GM12892 (cell line): ENCODE data around the gene NMNAT2. TPM values are rescaled to one million over a fixed set of nuclear protein-coding genes. Genes with fewer than 3 reads are reported as not detected.

Source experiments
- DNase-seq: peaks from one replicate; pipeline ENCODE4 v3.0.0; 2011; ENCODE audit not compliant: insufficient read length
- FAIRE-seq: peaks from 2 replicates; lab custom pipeline; 2011; peaks lifted over from hg19 to GRCh38; lab: Jason Lieb, UNC
- POLR2A ChIP-seq: IDR thresholded peaks from 2 replicates; pipeline ENCODE4 v1.6.1; 2011; ENCODE audit warnings: low read depth, low read length, control low read depth
- POLR2AphosphoS5 ChIP-seq: IDR thresholded peaks from 2 replicates; pipeline ENCODE4 v1.6.1; 2011; ENCODE audit warnings: low read depth, low read length, control low read depth
- TAF1 ChIP-seq: IDR thresholded peaks from 2 replicates; pipeline ENCODE4 v1.6.1; 2011; ENCODE audit warnings: low read depth, mild to moderate bottlenecking, control low read depth, low read length, borderline replicate concordance
- polyA plus RNA-seq: library from polyadenylated mRNA; unstranded; fragments of >200 nt; gene quantifications from one replicate; pipeline ENCODE4 v1.2.1, GENCODE V29; 2012; ENCODE audit warnings: missing spikeins, inconsistent platforms; ENCODE audit not compliant: missing spikeins

Gene NMNAT2
- 0.61 TPM for polyA plus RNA-seq

DNA sequence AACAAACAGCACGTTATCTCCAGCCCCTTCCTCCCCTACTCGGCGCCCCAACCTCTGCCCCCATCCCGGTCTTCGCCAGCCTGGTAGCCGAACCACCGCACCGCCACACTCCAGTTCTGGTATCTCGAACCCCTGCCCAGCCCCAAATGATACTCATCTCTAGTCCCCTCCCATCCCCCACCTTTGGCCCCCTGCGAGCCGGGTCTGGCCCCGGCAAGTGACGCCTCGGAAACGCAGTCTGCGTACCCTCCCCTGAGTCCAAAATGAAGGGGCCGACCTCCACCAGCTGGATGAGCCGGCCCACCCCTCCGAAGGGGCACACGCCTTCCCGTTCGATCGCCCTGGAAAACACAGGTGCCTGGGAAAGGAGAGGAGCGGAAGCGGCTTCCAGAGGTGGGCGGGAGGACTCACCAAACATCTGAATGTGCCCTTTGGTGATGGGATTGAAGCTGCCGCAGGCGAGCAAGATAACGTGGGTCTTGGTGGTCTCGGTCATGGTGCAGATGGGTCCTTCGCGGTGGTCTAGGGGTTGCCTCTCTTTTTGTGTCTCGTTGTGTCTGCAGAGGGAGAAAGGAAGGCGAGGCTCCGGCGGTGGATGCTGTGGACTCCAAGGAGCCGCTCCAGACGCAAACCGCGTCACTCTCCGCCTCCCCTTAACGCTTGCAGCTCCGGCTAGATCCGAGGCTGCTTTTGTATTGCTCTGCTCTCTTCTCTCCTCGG is at the start of gene NMNAT2:
Gene NMNAT2 (minus strand): TSS at position 609 of the 720 bp plus-strand sequence. CDS start 113 bp downstream, at position 496.
- no peak for DNase-seq
- TF ChIP-seq TAF1 (no peak), POLR2AphosphoS5 (no peak), POLR2A (no peak)
- FAIRE-seq: no peak

DNA sequence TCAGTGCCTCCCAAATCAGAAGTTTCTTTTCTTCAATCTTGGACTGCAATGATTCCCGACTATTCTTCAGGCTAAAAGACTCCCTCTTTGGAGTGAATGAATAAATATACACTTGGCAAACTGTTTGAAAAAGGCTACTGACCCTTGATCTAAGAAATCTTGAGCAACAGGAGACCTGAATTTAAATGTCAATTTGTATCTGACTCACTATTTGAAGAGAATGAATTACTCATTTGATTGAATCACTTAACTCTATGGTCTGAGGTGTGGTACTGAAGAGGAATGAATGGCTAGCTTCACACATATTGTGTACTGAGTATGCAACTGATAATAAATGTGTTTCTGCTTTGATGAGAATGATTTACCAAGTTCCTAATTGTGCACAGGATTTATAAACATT is 49.5 kb upstream of the NMNAT2 start:
- FAIRE-seq (no peak), DNase-seq (no peak)
- no peak for TF ChIP-seq POLR2AphosphoS5
- no peak for TF ChIP-seq TAF1
- no peak for TF ChIP-seq POLR2A

DNA sequence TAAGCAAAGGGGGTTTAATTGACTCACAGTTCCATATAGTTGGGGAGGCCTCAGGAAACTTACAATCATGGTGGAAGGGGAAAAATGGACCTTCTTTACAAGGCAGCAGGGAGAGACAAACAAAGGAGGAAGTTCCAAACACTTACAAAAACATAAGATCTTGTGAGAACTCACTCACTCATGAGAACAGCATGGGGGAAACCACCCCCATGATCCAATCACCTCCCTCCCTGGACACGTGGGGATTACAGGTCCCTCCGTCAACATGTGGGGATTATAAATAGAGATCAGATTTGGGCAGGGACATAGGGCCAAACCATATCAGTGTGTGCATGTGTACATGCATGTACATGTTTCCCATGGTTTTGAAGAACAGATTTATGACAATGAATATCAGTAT is 48.6 kb upstream of the NMNAT2 start:
- TF ChIP-seq POLR2AphosphoS5 (no peak), TAF1 (no peak), POLR2A (no peak)
- FAIRE-seq (no peak), DNase-seq (no peak)

DNA sequence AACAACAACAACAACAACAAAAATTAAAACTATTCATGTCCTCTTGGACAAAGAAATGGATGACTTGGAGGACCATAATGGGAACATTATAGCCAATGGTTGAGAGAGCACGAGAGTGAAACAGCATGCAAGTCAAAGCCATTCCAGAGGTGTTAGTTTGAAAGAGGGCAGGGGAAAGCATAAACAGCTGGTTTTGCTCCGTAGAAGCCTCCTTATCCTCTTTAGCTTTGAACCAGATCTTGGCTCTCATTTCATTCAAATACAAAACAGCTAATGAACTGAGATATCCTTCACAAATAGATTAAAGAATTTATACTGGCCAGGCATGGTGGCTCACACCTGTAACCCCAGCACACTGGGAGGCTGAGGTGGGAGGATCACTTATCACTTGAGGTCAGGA is 45.4 kb upstream of the NMNAT2 start:
- TF ChIP-seq POLR2A (no peak), TAF1 (no peak), POLR2AphosphoS5 (no peak)
- no peak for FAIRE-seq
- DNase-seq: no peak

DNA sequence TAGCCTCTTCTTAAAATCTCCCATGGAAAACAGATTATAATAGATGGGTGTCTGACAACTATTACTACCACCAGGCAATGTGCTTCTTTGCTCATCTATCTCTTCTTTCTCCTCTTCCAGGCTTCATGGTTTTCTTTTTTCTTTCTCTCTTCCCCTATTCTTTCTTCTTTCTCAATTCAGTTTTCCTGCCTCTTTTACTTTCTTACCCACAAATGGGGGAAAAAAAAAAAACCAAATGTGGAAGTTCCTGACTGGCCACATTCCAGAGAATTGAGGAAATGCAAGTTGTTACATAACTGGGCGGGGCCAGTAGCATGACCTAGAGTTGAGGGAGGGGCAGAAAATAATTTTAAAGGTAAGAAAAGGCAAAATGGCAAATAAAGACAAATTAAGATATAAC is 43.2 kb upstream of the NMNAT2 start:
- FAIRE-seq: no peak
- TF ChIP-seq TAF1 (no peak), POLR2A (no peak), POLR2AphosphoS5 (no peak)
- DNase-seq: no peak

DNA sequence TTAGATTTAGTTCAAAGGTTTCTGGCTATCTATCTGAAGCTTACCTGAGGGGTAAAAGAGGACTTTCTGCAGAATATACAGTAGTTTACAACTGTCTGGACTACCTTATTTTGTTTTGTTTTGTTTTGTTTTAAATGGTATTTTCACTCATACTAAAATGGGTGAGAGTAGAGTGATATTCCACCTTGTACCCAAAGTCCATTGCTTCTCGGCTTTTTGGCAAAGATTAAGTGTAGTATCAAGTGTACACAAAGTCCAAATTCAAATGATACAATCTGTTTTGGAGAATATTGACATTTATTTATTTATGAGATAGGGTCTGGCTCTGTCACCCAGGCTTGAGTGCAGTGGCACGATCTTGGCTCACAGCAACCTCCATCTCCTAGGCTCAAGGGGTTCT is 42.4 kb upstream of the NMNAT2 start:
- no peak for FAIRE-seq
- TF ChIP-seq TAF1: no peak
- TF ChIP-seq POLR2A: no peak
- no peak for TF ChIP-seq POLR2AphosphoS5
- DNase-seq: no peak

DNA sequence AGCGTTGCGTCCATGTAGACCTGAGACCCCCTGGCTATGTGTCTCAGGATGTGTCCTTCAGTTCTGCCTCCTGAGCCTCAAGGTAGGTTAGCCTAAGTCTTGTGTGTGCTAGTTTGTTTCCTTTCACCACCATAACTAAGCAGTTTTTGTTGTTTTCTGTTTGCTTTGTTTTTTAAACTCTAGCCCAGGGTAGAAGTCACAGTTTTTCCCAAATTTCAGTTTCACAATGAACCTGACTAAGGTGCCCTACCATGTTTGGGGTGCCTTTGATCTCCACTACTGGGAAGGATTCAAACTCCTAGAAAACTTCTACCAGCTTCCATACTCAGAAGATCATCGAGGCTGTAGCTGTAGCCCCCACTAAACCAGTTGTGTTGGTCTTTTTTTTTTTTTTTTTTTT is 39.3 kb upstream of the NMNAT2 start:
- no peak for TF ChIP-seq POLR2AphosphoS5
- no peak for TF ChIP-seq POLR2A
- no peak for TF ChIP-seq TAF1
- FAIRE-seq (no peak), DNase-seq (no peak)

DNA sequence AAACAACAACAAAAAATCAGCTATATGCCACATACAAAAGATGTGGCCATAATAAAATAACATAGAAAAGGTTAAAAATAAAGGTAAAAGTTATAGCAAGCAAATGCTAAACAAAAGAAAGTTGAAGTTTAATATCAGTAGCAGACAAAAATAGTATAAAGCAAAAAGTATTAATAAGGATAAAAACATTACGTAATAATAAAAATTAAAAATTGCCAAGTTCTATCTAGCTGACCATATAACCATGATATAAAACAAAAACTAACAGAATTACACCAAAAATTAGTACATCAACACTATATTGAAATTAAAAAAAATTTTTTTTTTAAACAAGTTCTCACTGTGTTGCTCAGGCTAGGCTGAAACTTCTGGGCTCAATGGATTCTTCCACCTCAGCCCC is 38.6 kb upstream of the NMNAT2 start:
- DNase-seq (no peak), FAIRE-seq (no peak)
- no peak for TF ChIP-seq POLR2A
- no peak for TF ChIP-seq POLR2AphosphoS5
- no peak for TF ChIP-seq TAF1

DNA sequence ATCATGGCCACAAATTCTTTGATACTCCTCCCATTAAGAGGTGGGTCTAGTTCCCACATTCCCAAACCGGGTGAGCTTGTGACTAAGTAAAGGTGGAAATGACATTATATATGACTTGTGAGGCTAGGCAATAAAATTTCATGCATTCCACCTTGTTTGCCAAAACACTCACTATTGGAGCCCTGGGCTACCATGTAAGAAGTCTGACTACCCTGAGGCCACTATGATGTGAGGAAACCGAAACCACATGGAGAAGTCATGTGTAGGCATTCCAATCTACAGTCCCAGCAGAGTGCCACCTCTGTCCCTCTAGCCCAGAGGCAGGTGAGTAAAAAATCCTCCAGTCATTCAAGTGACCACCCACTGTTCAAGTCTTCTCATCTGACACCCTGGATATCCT is 36.2 kb upstream of the NMNAT2 start:
- no peak for DNase-seq
- no peak for FAIRE-seq
- no peak for TF ChIP-seq POLR2A
- no peak for TF ChIP-seq TAF1
- no peak for TF ChIP-seq POLR2AphosphoS5

DNA sequence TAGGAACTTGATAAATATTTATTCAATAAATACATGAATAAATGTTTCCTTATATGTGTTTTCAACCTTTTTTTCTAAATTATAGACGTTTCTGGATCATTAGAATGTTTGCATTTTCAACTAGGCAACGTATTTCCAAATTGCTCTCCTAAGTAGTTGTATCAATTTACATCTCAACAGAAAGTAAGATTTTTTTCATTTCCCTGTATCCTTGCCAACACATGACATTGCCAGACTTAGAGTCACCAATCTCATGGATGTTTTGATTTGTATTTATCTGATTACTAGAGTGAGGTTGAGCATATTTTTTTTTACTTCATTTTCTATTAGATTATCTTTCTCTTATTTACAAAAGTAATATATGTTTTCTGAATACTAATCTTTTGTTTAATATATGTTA is 31.9 kb upstream of the NMNAT2 start:
- TF ChIP-seq POLR2A (no peak), TAF1 (no peak), POLR2AphosphoS5 (no peak)
- FAIRE-seq (no peak), DNase-seq (no peak)

DNA sequence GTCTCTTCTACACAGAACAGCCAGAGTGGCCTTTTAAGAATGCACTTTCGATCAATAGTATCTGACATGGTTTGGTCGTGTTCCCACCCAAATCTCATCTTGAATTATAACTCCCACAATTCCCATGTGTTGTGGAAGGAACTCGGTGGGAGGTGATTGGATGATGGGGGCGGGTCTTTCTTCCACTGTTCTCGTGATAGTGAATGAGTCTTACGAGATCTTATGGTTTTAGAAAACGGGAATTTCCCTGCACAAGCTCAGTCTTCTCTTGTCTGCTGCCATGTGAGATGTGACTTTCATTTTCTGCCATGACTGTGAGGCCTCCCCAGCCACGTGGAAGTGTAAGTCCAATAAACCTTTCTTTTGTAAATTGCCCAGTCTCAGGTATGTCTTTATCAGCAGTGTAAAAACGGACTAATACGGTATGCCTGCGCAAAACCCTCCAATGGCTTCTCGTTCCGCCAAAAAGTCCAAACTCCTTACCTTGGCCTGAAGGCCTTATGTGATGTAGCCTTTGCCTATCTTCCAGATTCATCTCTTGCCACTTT is 31.1 kb upstream of the NMNAT2 start:
- FAIRE-seq: no peak
- TF ChIP-seq POLR2A (no peak), TAF1 (no peak), POLR2AphosphoS5 (no peak)
- DNase-seq: no peak

DNA sequence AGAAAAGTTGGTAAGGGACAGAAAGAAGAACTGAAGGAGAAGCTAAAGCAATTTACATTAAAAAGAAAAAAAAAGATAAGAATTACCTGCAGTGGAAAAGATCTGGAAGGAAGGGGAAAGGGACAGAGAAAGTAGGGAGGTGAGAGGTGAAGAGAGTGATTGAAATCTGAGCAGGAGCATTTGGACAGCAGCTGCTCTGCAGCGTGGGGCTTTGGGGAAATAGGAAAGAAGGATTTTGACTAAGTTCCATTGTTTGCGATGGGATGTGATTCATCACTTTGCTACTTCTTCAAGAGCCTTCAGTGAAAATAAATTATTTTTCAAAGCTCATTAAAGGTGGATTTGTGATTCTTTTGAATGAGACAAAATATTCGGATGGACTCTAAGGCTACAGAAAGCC is 26.1 kb upstream of the NMNAT2 start:
- DNase-seq: no peak
- TF ChIP-seq POLR2A: no peak
- TF ChIP-seq TAF1: no peak
- TF ChIP-seq POLR2AphosphoS5: no peak
- no peak for FAIRE-seq

DNA sequence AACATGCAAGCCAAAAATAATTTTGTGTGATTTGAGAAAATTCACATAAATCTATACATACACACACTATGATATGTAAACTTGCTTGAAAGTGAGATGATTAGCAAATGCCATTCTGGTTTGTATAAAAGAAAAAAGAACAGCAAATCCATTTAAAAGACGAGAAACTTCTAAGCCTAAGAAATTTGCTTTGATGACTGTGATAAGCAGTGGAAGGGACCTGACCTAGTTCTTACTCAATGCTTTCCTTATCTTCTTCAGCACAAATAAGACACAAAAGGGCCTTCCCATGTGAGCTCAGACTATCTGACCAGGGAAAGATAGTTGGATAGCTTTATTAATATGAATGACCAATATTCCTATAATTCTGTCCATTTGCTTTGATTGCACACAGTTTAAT is 25.3 kb upstream of the NMNAT2 start:
- no peak for TF ChIP-seq TAF1
- TF ChIP-seq POLR2A: no peak
- no peak for FAIRE-seq
- DNase-seq: no peak
